Gastrocnemius medialis (tissue), 4 donors: ENCODE measurements around the gene ROBO1. TPM values are rescaled to one million over a fixed set of nuclear protein-coding genes. Genes with fewer than 3 reads are reported as not detected.

Experiments
- ATAC-seq, 2 donors: fragments of 150-250 bp; one replicate each; pipeline ENCODE4 v1.9.1; 2016
- DNase-seq, 2 donors: peaks; one replicate each; pipeline ENCODE4 v3.0.0-alpha.2; 2019
- H3K27ac ChIP-seq, 4 donors: fragments of 200-600 bp; sonication (generic); 1 replicate in 1 of 4; 2 replicates in 3 of 4; pipeline ENCODE4 v1.5.1; 2016 to 2018; ENCODE audit warnings: mild to moderate bottlenecking in 2 of 4, moderate library complexity in 1 of 4
- H3K27me3 ChIP-seq, 3 donors: fragments of 200-600 bp; sonication (generic) in 2 of 3; 1 replicate in 1 of 3; 2 replicates in 2 of 3; pipeline versions ENCODE4 v1.5.1 to v1.6.0; 2016 to 2019; ENCODE audit warnings: mild to moderate bottlenecking in 1 of 3, moderate library complexity in 1 of 3
- H3K36me3 ChIP-seq, 2 donors: fragments of 200-600 bp; sonication (generic) in 1 of 2; one replicate each; pipeline ENCODE4 v1.5.1; 2017 to 2018
- H3K4me1 ChIP-seq, 2 donors: fragments of 200-600 bp; sonication (generic) in 1 of 2; one replicate each; pipeline ENCODE4 v1.5.1; 2016 to 2017; ENCODE audit warnings: mild to moderate bottlenecking in 2 of 2
- H3K4me3 ChIP-seq, 4 donors: fragments of 200-600 bp; sonication (generic) in 3 of 4; 1 replicate in 1 of 4; 2 replicates in 3 of 4; pipeline ENCODE4 v1.5.1; 2016 to 2019; ENCODE audit warnings: mild to moderate bottlenecking in 2 of 4
- H3K9me3 ChIP-seq, 3 donors: fragments of 200-600 bp; sonication (generic) in 2 of 3; 1 replicate in 1 of 3; 2 replicates in 2 of 3; pipeline ENCODE4 v1.5.1; 2016 to 2019
- POLR2A ChIP-seq, 2 donors: fragments of 450-650 bp; IDR thresholded peaks; one replicate each; pipeline ENCODE4 v1.6.1; 2017; ENCODE audit warnings: antibody characterized with exemption in 2 of 2, mild to moderate bottlenecking in 2 of 2, moderate library complexity in 2 of 2
- in situ Hi-C, 4 donors: fragments of 200-750 bp; cut with MboI; loops; one replicate each; pipeline versions ENCODE4 v1.15.0 to v1.8.0; 2017; ENCODE audit warnings: low sequenced_read_pairs in 4 of 4
- intact Hi-C: fragments of 100-400 bp; cut with DNase I; formaldehyde crosslinking; loops from one replicate; pipeline ENCODE4 v1.15.1; 2023; ENCODE audit warnings: low total_unique reads
- total RNA-seq, 4 donors: library from RNA; depleted of rRNA; stranded (reverse); fragments of >200 nt; gene quantifications; one replicate each; pipeline versions ENCODE4 v1.1.0 to v1.2.3, GENCODE V29; 2016
- TF ChIP-seq, protein P1 (sequence below), 5 experiments: fragments of 450-650 bp in 3 of 5; fragments of 200-600 bp in 2 of 5; sonication (generic) in 2 of 5; IDR thresholded peaks in 4 of 5; conservative IDR thresholded peaks in 1 of 5; 1 replicate in 4 of 5; 2 replicates in 1 of 5; pipeline ENCODE4 v1.5.1; 2016 to 2019; ENCODE audit warnings: antibody characterized with exemption in 5 of 5, mild to moderate bottlenecking in 3 of 5, moderate library complexity in 3 of 5

The ROBO1 gene
- total RNA-seq, 4 donors from 2014 or later, result 4.2 to 16.0 (median 9.5) TPM

- H3K36me3 ChIP-seq, result no peaks in the 10 kb centered on the region
- TF ChIP-seq POLR2A (IDR thresholded peaks at IDR 0.05), result no peak
- TF ChIP-seq, protein P1, sequence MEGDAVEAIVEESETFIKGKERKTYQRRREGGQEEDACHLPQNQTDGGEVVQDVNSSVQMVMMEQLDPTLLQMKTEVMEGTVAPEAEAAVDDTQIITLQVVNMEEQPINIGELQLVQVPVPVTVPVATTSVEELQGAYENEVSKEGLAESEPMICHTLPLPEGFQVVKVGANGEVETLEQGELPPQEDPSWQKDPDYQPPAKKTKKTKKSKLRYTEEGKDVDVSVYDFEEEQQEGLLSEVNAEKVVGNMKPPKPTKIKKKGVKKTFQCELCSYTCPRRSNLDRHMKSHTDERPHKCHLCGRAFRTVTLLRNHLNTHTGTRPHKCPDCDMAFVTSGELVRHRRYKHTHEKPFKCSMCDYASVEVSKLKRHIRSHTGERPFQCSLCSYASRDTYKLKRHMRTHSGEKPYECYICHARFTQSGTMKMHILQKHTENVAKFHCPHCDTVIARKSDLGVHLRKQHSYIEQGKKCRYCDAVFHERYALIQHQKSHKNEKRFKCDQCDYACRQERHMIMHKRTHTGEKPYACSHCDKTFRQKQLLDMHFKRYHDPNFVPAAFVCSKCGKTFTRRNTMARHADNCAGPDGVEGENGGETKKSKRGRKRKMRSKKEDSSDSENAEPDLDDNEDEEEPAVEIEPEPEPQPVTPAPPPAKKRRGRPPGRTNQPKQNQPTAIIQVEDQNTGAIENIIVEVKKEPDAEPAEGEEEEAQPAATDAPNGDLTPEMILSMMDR (IDR thresholded peaks at IDR 0.05 in 4 of 5, conservative IDR thresholded peaks at IDR 0.05 in 1 of 5), result no peak
- H3K27ac ChIP-seq, result no peak overlapping the region
- intact Hi-C loops, result no loop called here
- no peaks in the 10 kb centered on the region for H3K27me3 ChIP-seq
- in situ Hi-C loops, result loop anchor here in 1 of 4 donors (5.0 kb wide), 1 partner anchor 376 kb away; no protein-coding TSS in a partner anchor
- ATAC-seq (no peak), DNase-seq (no peak)
- no peaks in the 10 kb centered on the region for H3K9me3 ChIP-seq
- no peak overlapping the region for H3K4me3 ChIP-seq
- no peaks in the 10 kb centered on the region for H3K4me1 ChIP-seq
Observed at GRCh38 chr3:79038636-79039035, 729.2 kb downstream of the ROBO1 start.

- H3K4me3 ChIP-seq, result no peak overlapping the region
- H3K27me3 ChIP-seq, result no peaks in the 10 kb centered on the region
- ATAC-seq, result no peak
- no peaks in the 10 kb centered on the region for H3K9me3 ChIP-seq
- no peak overlapping the region for H3K27ac ChIP-seq
- no peaks in the 10 kb centered on the region for H3K36me3 ChIP-seq
- in situ Hi-C loops (loop anchor here in 1 of 4 donors (5.0 kb wide), 1 partner anchor 376 kb away; no protein-coding TSS in a partner anchor), intact Hi-C loops (no loop called here)
- no peak for DNase-seq
- TF ChIP-seq, protein P1 (IDR thresholded peaks at IDR 0.05 in 4 of 5, conservative IDR thresholded peaks at IDR 0.05 in 1 of 5), result no peak
- no peak for TF ChIP-seq POLR2A (IDR thresholded peaks at IDR 0.05)
- H3K4me1 ChIP-seq, result no peaks in the 10 kb centered on the region
Observed at GRCh38 chr3:79038057-79038456, 729.7 kb downstream of the ROBO1 start.

DNA sequence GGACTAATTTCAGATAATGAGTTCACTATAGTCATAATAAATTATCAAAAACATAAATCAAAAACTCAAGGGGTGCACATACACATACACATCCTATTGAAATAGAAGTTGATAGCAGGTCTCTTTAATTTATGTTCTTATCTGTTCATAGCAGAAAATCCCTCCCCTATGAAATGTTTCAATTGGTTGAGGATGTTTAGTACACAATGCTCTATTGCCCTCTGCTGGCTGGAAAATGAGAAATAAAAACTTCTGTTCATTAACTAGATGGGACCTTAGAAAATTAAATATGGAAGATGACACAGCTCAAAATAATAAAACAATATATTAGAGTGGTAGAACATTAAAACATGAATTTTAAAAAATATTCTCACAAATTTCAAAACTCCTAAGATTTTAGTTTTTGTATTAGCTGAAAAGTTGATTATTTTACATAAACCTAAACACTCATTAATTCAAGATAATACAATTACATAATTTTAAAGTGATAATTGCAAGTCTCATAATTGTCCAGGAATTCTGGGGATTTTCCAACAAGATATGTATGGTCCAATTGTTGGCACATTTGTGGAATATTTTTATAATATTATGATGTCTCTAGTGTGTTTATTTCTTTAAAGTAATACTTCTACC lies 735.0 kb downstream of the ROBO1 start:
- peak in 1 of 2 donors; percentile 49 for ATAC-seq
- TF ChIP-seq, protein P1 (IDR thresholded peaks at IDR 0.05 in 4 of 5, conservative IDR thresholded peaks at IDR 0.05 in 1 of 5), result peak; percentile 25 to 69 (median 57)
- TF ChIP-seq POLR2A (IDR thresholded peaks at IDR 0.05), result no peak

DNA sequence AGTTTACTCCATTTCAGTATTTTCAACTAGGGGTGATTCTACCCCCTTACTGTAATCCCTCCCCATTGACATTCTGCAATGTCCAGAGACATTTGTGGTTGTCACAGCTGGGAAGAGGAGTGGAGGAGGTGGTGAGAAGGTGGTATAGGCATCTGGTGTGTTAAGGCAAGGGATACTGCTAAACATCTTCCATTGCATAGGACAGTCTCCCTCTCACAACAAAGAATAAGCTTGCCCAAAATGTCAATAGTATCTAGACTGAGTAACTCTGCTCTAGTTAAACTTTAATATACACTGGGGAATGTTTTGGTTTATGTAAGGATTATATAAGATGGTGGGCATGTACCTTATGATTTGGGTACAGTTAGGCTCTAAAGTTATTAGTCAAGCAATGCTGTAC lies 737.6 kb downstream of the ROBO1 start:
- ATAC-seq (no peak), DNase-seq (no peak)
- H3K4me3 ChIP-seq, result no peak overlapping the region
- H3K36me3 ChIP-seq, result no peaks in the 10 kb centered on the region
- in situ Hi-C loops (no loop called here), intact Hi-C loops (no loop called here)
- no peak overlapping the region for H3K27ac ChIP-seq
- no peaks in the 10 kb centered on the region for H3K4me1 ChIP-seq
- no peak for TF ChIP-seq POLR2A (IDR thresholded peaks at IDR 0.05)
- TF ChIP-seq, protein P1 (IDR thresholded peaks at IDR 0.05 in 4 of 5, conservative IDR thresholded peaks at IDR 0.05 in 1 of 5), result no peak
- H3K9me3 ChIP-seq, result no peaks in the 10 kb centered on the region
- no peaks in the 10 kb centered on the region for H3K27me3 ChIP-seq

More for the DNA sequence above, 735.0 kb downstream of the ROBO1 start:
- H3K4me3 ChIP-seq, result no peak overlapping the region
- DNase-seq, result no peak
- no peaks in the 10 kb centered on the region for H3K4me1 ChIP-seq
- H3K27ac ChIP-seq, result no peak overlapping the region
- intact Hi-C loops, result loop anchor here (1.0 kb wide), 1 partner anchor 374 kb away; no protein-coding TSS in a partner anchor
- no peaks in the 10 kb centered on the region for H3K36me3 ChIP-seq
- no peaks in the 10 kb centered on the region for H3K9me3 ChIP-seq
- in situ Hi-C loops, result no loop called here
- no peaks in the 10 kb centered on the region for H3K27me3 ChIP-seq
